ENCODE data around the gene S100A4. TPM values are rescaled to one million over a fixed set of nuclear protein-coding genes. Genes with fewer than 3 reads are reported as not detected.
A peak's percentile ranks its signal among the peaks of the same experiment; 100 is the strongest.

The S100A4 gene
- total and polyA plus RNA-seq, 9 donors, result 12.7 to 160 (median 45.3) TPM

DNA sequence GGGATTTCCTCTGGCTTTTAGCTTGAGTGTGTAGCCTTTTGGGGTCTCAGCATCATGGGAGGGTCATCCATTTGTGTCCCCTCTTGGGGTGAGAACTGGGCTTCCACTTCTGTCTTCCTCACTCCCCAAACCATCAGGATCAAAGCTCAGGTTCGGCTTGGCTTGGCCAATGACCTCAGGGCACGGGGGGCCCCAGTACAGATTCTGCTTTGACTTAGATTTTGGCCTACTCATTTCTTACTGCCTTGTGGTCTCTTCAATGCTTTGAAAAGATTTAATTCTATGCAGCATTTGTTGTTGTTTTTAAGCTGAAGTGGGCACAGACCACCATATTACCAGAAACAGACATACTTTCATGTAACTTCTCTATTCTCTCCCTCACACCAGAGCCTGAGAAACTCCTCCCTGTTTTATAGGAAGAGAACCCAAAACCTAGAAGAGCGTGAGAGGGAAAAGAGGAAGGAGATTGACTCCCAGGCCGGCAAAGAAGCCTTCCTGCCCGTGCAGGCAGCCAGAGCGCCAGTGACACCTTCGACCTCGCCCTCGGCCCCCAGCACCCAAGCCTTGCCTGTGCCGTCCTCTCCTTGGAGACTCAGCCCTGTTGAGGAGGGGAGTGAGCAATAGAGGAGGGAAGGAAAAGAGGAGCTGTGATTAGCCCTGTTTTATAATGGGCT is 5.4 kb upstream of the S100A4 start:
- H3K36me3 ChIP-seq, result no peaks in the 10 kb centered on the region
- H3K4me3 ChIP-seq, result no peak overlapping the region
- intact Hi-C loops (cut with DNase I), result loop anchor here in 1 of 4 donors (10.0 kb wide), 1 partner anchor 414 kb away; the partner anchor contains the start of genes CREB3L4 and SLC39A1
- DNase-seq, result peak in 2 of 5 donors; percentile 7 to 10
- no peaks in the 10 kb centered on the region for H3K9me3 ChIP-seq
- TF ChIP-seq POLR2A (IDR thresholded peaks at IDR 0.05) (no peak), EP300 (IDR thresholded peaks at IDR 0.05) (no peak)
- TF ChIP-seq, protein P1, sequence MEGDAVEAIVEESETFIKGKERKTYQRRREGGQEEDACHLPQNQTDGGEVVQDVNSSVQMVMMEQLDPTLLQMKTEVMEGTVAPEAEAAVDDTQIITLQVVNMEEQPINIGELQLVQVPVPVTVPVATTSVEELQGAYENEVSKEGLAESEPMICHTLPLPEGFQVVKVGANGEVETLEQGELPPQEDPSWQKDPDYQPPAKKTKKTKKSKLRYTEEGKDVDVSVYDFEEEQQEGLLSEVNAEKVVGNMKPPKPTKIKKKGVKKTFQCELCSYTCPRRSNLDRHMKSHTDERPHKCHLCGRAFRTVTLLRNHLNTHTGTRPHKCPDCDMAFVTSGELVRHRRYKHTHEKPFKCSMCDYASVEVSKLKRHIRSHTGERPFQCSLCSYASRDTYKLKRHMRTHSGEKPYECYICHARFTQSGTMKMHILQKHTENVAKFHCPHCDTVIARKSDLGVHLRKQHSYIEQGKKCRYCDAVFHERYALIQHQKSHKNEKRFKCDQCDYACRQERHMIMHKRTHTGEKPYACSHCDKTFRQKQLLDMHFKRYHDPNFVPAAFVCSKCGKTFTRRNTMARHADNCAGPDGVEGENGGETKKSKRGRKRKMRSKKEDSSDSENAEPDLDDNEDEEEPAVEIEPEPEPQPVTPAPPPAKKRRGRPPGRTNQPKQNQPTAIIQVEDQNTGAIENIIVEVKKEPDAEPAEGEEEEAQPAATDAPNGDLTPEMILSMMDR (IDR thresholded peaks at IDR 0.05), result no peak
- H3K4me1 ChIP-seq (ENCODE audit: insufficient read depth), result peaks cover 23% of the 10 kb centered on the region
- WGBS, 3 donors, result 87 to 92% (median 92%) methylated on average over 10 of the region's 10 CpGs
- no peaks in the 10 kb centered on the region for H3K27me3 ChIP-seq
- H3K27ac ChIP-seq, result no peak overlapping the region

DNA sequence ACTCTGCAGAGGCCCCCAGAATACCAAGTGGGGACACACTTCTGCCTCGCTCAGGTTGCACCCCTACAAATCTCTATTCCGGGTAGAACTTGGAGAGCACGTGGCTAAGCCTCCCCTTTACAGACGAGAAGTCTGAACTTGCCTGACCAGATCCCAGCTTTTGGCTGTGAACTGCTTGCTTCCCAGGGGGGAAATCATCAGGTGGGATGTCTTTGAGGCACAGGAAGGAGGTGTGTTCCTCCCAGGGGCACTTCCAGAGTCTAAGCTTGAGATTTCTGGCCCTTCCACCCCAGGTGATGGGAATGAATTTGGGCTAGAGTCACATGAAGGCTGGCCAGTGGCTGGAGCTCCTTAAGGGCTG is 4.8 kb upstream of the S100A4 start:
- Histone ChIP-seq H3K9me3 (no peaks in the 10 kb centered on the region), H3K36me3 (no peaks in the 10 kb centered on the region), H3K4me1 (ENCODE audit: insufficient read depth) (peaks cover 28% of the 10 kb centered on the region), H3K27ac (no peak overlapping the region), H3K27me3 (no peaks in the 10 kb centered on the region), H3K4me3 (no peak overlapping the region)
- WGBS, 3 donors, result 88 to 95% (median 90%) methylated on average over 3 to 4 of the region's 4 CpGs
- intact Hi-C loops (cut with DNase I), result loop anchor here in 1 of 4 donors (10.0 kb wide), 1 partner anchor 414 kb away; the partner anchor contains the start of genes CREB3L4 and SLC39A1
- TF ChIP-seq, protein P1 (IDR thresholded peaks at IDR 0.05), result no peak
- TF ChIP-seq POLR2A (IDR thresholded peaks at IDR 0.05) (no peak), EP300 (IDR thresholded peaks at IDR 0.05) (no peak)
- no peak for DNase-seq

DNA sequence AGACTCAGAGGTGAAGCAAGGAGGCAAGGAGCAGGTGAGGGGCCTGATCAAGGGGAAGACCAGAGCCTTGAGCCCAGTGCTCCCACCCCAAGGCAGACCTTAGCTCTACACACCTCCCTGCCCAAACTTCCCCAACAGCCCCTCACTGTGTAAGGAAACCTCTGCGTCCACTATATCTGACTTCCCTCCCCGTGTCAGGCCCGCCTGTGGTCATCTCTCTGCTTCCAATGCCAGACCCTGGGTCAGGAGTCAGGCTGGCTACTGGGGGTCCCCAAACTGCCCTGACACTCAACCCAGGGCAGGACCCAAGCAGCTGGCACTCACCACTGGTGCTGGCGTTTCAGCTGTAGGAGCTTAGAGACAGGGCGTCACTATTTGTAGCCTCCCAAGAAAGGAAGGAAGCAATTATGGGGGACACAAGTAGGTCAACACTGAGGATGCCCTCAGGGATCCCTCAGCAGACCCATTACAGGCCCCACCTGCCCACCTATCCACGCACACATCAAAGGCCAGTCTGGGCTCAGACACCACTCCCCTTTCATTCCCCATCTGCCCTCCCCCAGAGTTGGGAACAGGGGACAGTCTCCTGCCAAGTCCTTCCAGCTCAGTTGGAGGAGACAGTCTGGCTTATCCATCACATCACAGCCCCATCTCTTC is 4.3 kb upstream of the S100A4 start:
- H3K4me3 ChIP-seq, result no peak overlapping the region
- DNase-seq, result peak in 2 of 5 donors; percentile 16 to 25
- no peaks in the 10 kb centered on the region for H3K9me3 ChIP-seq
- TF ChIP-seq POLR2A (IDR thresholded peaks at IDR 0.05), result no peak
- TF ChIP-seq, protein P1 (IDR thresholded peaks at IDR 0.05), result no peak
- no peak for TF ChIP-seq EP300 (IDR thresholded peaks at IDR 0.05)
- intact Hi-C loops (cut with DNase I), result loop anchor here in 1 of 4 donors (10.0 kb wide), 1 partner anchor 415 kb away; the partner anchor contains the start of genes CREB3L4 and SLC39A1
- no peaks in the 10 kb centered on the region for H3K27me3 ChIP-seq
- H3K27ac ChIP-seq, result no peak overlapping the region
- WGBS, 3 donors, result 84 to 92% (median 92%) methylated on average over 5 to 6 of the region's 6 CpGs
- H3K4me1 ChIP-seq (ENCODE audit: insufficient read depth), result peaks cover 33% of the 10 kb centered on the region
- H3K36me3 ChIP-seq, result no peaks in the 10 kb centered on the region

DNA sequence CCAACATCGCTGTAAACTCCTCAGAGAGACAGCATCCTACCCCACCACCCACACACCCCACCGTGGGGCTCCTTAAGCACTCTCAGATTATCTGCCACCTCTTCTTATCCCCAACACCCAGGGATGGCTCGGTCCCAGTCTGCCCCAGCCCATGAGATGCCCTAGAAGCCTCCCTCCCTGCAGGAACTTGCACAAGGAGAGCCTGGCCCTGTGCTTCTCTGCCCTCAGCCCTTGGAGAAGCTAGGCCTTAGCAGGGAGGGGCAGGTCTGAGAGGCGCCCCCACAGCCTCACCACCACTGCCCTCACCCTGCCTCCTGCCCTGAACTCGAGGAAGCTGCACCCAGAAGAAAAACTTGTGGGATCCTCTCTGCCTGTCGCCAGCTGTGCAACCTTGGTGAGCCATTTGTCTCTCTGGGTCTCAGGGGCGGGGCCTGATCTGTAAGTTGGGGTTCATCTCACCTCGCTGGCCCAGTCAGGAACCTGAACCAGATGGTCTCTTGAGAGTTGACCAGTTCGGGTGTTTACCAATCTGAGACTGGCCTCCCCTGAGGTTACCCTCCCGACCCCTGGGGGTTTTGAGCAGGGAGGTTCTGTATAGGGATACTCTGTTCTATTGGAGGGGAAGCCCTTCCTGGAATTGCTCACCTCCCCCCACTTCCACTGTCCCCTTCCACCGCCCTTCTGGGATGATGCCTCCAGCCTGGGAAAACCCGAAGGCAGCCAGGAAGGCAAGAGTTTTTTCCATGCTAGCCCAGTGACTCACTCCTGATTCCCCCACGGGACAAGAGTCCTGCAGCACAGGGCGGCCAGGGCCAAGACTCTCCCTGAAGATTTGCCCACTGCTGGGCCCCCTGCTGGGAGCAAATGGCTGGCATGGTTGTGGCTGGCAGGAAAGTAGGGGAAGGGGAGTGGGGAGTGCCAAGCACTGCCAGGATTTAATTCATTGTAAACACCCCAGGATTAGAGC is 3.4 kb upstream of the S100A4 start, which contains the start of gene S100A3:
Gene S100A3 (minus strand): TSS at position 537 of the 967 bp plus-strand sequence. CDS start 773 bp downstream, outside the sequence.
- Histone ChIP-seq H3K4me1 (ENCODE audit: insufficient read depth) (peaks cover 36% of the 10 kb centered on the region), H3K36me3 (no peaks in the 10 kb centered on the region), H3K9me3 (no peaks in the 10 kb centered on the region), H3K27ac (no peak within 1 kb of the TSS), H3K27me3 (no peaks in the 10 kb centered on the region), H3K4me3 (no peak within 1 kb of the TSS)
- 56 to 63% (median 61%) methylated on average over 14 of the region's 14 CpGs for WGBS, 3 donors
- DNase-seq, result peak in 2 of 5 donors; percentile 67 to 77
- intact Hi-C loops (cut with DNase I), result no loop called here
- TF ChIP-seq, protein P1 (IDR thresholded peaks at IDR 0.05), result no peak
- TF ChIP-seq POLR2A (IDR thresholded peaks at IDR 0.05) (no peak), EP300 (IDR thresholded peaks at IDR 0.05) (no peak)
